GM12874 (cell line): ENCODE data around the gene NDUFB6.

ENCODE experiments used
- CTCF ChIP-seq: IDR thresholded peaks from 2 replicates; pipeline ENCODE4 v1.5.1; 2011; ENCODE audit warnings: low read depth, mild to moderate bottlenecking, control low read depth, low read length, moderate library complexity; ENCODE audit not compliant: insufficient read depth

The NDUFB6 gene

GRCh38 chr9:32565967-32566366 is 7.0 kb downstream of the NDUFB6 start:
- no peak for TF ChIP-seq CTCF

- TF ChIP-seq CTCF = no peak
These were observed 14.5 kb downstream of the NDUFB6 start for GRCh38 chr9:32558408-32558934.

- no peak for TF ChIP-seq CTCF
These were observed 18.4 kb downstream of the NDUFB6 start for GRCh38 chr9:32554591-32554990.

GRCh38 chr9:32554107-32554506 is 18.9 kb downstream of the NDUFB6 start:
- no peak for TF ChIP-seq CTCF

- no peak for TF ChIP-seq CTCF
These were observed 20.6 kb downstream of the NDUFB6 start, which contains the start of the genes SMIM27 and TOPORS for GRCh38 chr9:32552172-32552872. Gene SMIM27, plus strand, starts transcription at chr9:32552327. Its CDS starts 108 bp downstream, at chr9:32552435. Gene TOPORS, minus strand, starts transcription at chr9:32552586. Its CDS starts 150 bp downstream, at chr9:32552436.

GRCh38 chr9:32551276-32552051 is 21.5 kb downstream of the NDUFB6 start:
- TF ChIP-seq CTCF = no peak

GRCh38 chr9:32550562-32551275 is 22.2 kb downstream of the NDUFB6 start:
- 0 out of 2 replicates have a peak, but pooled peaks have one; percentile 17 for TF ChIP-seq CTCF
